GM12801 (cell line): ENCODE measurements around the gene ZNF436.

Source experiments
- CTCF ChIP-seq: IDR thresholded peaks from one replicate; pipeline ENCODE4 v1.5.1; 2011; ENCODE audit warnings: control low read depth; ENCODE audit not compliant: insufficient read length; ENCODE audit errors: extremely low read depth

Gene ZNF436

GRCh38 chr1:23397908-23398307 lies 28.3 kb upstream of the ZNF436 start:
- no peak for TF ChIP-seq CTCF

GRCh38 chr1:23396380-23396779 lies 26.7 kb upstream of the ZNF436 start:
- TF ChIP-seq CTCF = no peak

- no peak for TF ChIP-seq CTCF
These were observed 26.2 kb upstream of the ZNF436 start for GRCh38 chr1:23395849-23396248.

- TF ChIP-seq CTCF = no peak
These were observed 25.6 kb upstream of the ZNF436 start for GRCh38 chr1:23395154-23395724.

- no peak for TF ChIP-seq CTCF
These were observed 25.0 kb upstream of the ZNF436 start for GRCh38 chr1:23394684-23395083.

GRCh38 chr1:23394181-23394580 lies 24.5 kb upstream of the ZNF436 start:
- TF ChIP-seq CTCF = no peak

- no peak for TF ChIP-seq CTCF
These were observed 24.1 kb upstream of the ZNF436 start for GRCh38 chr1:23393706-23394105.
